ENCODE measurements around the gene ANGEL1.

The ANGEL1 gene

GRCh38 chr14:76763096-76764041 is 49.3 kb downstream of the ANGEL1 start:
- DNase-seq, result no peak

- peak; percentile 43 for DNase-seq
Observed at GRCh38 chr14:76762411-76763095, 50.1 kb downstream of the ANGEL1 start.

GRCh38 chr14:76761960-76762410 is 50.7 kb downstream of the ANGEL1 start:
- DNase-seq, result no peak

GRCh38 chr14:76761136-76761959 is 51.3 kb downstream of the ANGEL1 start, which contains the start of gene VASH1:
TSS of gene VASH1 (plus strand) at chr14:76761468. CDS start at chr14:76762822, 1,354 bp downstream.
- peak; percentile 88 for DNase-seq

GRCh38 chr14:76760331-76761135 is 52.1 kb downstream of the ANGEL1 start:
- DNase-seq, result peak; percentile 46

- DNase-seq, result peak; percentile 38
Observed at GRCh38 chr14:76759589-76759988, 53.1 kb downstream of the ANGEL1 start.

GRCh38 chr14:76756371-76756750 is 56.3 kb downstream of the ANGEL1 start:
- no peak for DNase-seq

- DNase-seq, result no peak
Observed at GRCh38 chr14:76755610-76756370, 56.9 kb downstream of the ANGEL1 start.

- DNase-seq, result peak; percentile 35
Observed at GRCh38 chr14:76754586-76754985, 58.1 kb downstream of the ANGEL1 start.

- DNase-seq, result no peak
Observed at GRCh38 chr14:76753541-76754198, 59.0 kb downstream of the ANGEL1 start.

- DNase-seq, result peak; percentile 31
Observed at GRCh38 chr14:76752744-76753143, 59.9 kb downstream of the ANGEL1 start.

GRCh38 chr14:76742966-76743365 is 69.7 kb downstream of the ANGEL1 start:
- no peak for DNase-seq

- DNase-seq, result no peak
Observed at GRCh38 chr14:76742185-76742584, 70.5 kb downstream of the ANGEL1 start.

- DNase-seq, result no peak
Observed at GRCh38 chr14:76741074-76741473, 71.6 kb downstream of the ANGEL1 start.

Measured in islet precursor cell (in vitro differentiated cells).